Hematopoietic multipotent progenitor cell treated with erythropoietin and hydrocortisone succinate and interleukin-3 and kit ligand, for 6 days (in vitro differentiated cells): ENCODE measurements around the gene CLRN2.
"Not testable (repeated sequence)": the region's sequence is repeated elsewhere in the genome, so short reads cannot be mapped to it uniquely, and the experiment has no call there.

Experiments
- DNase-seq: peaks from one replicate; pipeline ENCODE4 v3.0.0-alpha.2; 2015

CLRN2 gene

DNA sequence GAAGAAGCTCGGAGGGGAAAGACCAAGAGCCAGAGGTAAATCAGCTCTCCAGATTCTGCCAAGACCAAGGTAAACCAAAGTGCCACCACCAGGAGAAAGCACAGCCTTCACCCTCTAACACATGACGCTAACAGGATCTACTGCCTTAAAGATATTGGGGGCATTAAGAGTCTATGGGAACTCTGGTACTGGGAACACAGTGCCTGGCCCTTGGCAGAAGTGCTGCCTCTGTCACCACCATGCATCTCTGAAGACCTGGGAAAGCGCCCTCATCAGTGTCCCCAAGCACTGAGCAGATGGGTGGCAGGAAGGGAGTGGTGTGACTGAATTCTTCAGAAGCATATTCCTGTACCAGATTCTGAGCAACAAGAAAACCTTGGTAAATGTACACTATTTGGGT is 4.4 kb upstream of the CLRN2 start:
- DNase-seq = no peak

DNA sequence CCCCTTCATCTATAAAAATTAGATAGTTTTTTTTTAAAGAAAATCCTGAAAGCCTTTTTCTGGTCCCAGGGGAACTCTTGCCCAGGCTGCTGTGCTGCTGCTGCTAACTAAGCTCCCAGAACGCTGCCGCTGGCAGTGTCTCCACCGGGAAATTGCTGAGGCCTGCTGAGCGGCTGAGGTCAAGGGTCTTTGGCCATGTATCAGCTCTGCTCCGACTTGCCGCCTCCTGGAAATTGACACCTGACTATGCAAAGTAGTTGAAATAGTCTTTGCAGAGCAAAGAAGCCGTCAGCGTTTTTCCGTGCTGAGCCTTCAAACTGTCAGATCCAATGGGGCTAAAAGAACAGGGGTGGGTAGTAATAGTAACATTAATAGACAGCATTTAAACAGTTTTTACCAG is 3.9 kb upstream of the CLRN2 start:
- DNase-seq = peak; percentile 21

DNA sequence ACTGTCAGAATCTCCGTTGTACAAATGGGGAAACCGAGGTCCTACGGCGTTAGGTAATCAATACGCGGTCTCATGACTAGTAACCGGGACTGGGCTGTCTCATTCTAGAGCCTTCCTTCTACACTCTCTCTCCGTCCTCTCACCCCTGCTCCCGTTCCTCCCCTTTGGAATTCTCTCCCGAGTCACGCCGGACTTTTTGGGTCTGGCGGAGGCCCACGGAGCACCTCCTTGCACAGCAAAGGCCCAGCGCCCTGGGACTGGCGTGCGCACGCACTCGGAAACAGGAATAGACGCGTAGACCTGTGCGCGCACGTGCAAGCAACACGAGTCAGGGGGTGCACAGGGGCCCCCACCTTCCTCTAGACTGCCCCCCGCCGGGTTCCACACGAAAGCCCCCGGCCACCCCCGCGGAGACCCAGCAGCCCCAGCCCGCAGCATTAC is 3.4 kb upstream of the CLRN2 start:
- peak; percentile 76 for DNase-seq

GRCh38 chr4:17511950-17512795 is 2.8 kb upstream of the CLRN2 start, which contains the start of gene QDPR:
TSS of gene QDPR (minus strand) at chr4:17512090. CDS start at chr4:17512054, 36 bp downstream.
- peak; percentile 90 for DNase-seq

- DNase-seq = no peak
Observed at GRCh38 chr4:17512973-17513665, 1.8 kb upstream of the CLRN2 start.

DNA sequence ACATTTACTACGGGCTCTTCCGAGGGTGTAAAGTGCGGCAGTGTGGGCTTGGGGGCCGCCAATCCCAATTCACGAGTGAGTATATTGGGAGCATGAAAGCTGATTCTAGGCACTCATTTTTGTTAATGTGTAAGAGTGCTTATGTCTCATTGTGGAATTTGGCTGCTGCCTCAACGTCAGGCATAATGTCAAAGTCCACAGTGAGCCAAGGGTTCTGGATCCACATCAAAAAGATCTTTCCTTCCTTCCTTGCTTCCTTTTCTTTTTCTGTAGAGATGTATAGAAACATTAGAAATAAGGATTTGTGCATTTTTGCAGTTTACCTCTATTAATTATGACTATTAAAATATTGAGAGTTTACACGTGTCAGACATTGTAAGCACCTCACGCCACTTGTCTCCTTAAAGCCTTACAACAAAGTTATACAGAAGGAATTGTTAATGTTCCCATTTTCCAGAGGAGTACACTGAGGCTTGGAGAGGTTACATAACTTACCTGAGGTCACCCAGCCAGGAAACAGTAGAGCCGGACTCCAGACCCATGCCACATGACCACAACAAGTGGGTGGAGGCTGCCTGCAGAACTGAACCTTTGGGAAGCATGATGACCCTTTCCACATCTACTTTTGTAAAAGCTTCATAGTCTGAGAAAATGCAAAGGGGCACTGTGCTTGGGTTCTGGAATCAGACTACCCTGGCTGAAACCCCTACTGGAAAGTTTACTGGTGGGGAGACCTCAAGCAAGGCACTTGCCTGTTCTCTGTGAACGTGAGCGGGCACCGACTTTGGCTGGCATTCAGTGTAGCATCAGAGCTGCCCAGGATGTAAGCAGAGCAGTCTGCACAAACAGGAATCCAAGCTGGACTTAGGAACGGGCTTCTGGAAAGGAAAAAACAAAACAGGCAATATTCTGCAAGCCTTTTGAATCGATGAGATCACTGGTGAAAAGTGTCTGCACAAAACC is 761 bp downstream of the CLRN2 start:
- no peak for DNase-seq

GRCh38 chr4:17516980-17517379 is 2.0 kb downstream of the CLRN2 start:
- DNase-seq = no peak

- no peak for DNase-seq
Observed at GRCh38 chr4:17517664-17518063, 2.7 kb downstream of the CLRN2 start.

DNA sequence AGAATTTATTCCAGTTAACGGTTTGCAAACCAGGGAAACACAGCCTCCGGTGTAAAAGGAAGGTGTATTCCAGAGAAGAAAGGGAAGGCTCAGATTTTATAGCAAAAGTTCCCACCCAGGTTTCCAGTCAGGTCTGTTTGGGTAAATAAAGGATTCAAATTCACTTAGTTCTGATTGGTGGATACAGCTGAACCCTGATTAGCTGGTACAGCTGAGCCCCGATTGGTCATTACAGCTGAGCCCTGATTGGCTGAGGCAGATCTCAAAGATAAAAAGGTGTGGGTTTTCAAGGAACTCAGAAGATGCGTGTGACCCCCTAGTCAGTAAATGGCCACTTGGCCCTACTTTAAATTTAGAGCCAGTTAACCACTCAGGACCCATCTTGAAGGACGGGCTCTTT is 6.6 kb downstream of the CLRN2 start:
- DNase-seq = no peak

DNA sequence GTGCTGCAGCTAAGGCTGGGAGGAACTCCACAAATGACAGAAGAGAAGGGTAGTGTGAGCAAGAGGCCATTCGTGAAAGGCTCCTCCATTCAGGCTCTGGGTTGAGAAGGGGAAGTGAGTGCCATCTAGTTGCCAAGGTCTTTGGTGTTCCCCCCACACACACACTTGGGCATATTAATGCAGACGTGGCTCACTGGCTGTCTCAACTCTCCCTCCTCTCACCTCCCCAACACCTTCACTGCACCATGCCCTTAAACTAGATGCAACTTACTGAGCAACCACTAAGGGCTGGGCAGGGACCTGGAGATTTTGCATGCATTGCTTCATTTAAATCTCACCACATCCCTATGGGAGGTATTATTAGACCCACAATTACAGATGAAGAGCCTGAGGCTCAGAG is 8.7 kb downstream of the CLRN2 start:
- DNase-seq = peak; percentile 11

DNA sequence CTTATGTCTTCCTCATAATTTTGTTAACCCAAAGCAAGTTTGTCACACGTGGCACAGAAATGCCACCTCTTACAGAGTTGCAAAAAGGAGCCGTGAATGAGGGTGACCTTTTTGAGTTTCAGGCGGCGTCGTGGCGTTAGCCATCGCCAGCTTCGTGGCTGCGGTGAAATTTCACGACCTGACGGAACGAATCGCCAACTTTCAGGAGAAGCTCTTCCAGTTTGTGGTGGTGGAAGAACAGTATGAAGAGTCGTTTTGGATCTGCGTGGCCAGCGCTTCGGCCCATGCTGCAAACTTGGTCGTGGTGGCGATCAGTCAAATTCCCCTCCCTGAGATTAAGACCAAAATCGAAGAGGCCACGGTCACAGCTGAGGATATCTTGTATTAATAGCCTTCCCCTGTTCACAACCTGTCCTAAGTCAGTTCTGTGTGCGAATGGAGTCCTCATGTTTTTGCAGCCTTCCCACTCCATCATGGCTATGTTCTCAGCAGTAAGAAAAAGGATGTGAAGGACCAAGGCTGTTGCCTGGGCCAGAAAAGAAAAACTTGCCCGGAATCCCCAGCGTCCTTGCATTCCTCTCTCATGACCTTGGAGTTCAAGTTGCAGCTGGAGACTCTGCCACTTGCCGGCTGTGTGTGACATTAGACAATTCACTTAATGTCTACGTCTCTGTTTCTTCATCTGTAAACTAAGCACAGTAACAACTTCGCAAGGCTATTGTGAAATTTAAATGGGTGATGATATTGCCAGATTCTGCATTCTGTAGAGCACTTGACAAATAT is 11.9 kb downstream of the CLRN2 start:
- no peak for DNase-seq

- no peak for DNase-seq
Observed at GRCh38 chr4:17528551-17529165, 13.7 kb downstream of the CLRN2 start.

- no peak for DNase-seq
Observed at GRCh38 chr4:17531538-17532285, 16.7 kb downstream of the CLRN2 start.

DNA sequence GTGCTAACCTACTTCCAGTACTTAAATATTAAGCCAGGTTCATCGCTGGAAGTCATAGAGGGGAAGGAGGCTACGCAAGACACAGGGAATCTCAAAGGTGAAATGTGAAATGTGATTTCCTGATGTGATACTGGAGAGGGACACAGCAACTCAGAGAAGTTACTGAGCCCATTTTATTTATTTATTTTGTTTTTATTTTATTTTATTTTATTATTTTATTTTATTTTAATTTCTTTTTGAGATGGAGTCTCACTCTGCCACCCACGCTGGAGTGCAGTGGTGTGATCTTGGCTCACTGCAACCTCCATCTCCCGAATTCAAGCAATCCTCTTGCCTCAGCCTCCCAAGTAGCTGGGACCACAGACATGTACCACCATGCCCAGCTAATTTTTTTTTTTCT is 19.7 kb downstream of the CLRN2 start:
- no peak for DNase-seq

DNA sequence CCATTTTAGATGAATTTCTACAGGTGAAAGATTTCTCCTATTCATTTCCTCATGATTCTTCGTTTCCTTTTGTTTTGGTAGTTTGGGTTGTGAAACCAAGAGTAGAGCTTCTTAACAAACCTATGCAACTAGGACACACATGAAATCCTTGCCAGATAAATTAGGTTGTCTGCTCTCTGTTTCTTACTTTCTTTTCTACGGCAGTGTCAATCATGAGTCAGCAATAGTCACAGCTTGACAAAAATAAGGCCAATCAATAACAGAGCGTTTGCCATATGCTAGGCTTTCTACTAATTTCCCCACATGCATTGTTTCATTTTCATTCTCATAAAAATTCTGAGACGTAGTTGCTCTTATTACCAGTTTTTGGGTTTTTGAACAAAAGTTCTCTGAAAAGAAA is 20.3 kb downstream of the CLRN2 start:
- no peak for DNase-seq

DNA sequence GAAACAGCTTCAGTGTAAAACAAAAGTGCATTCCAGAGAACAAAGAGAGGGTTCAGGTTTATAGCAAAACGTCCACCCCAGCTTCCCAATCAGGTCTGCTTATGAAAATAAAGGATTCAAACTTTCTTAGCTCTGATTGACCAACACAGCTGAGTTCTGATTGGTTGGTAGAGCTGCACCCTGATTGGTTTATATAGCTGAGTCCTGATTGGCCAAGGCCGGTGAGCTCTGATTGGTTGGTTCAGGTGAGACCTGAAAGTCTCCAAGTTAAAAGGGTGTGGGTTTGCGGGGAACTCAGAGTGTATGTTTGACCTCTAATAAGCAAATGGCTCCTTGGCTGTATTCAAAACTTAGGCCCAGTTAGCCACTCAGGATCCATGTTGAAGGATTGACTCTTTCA is 20.9 kb downstream of the CLRN2 start:
- DNase-seq = no peak

DNA sequence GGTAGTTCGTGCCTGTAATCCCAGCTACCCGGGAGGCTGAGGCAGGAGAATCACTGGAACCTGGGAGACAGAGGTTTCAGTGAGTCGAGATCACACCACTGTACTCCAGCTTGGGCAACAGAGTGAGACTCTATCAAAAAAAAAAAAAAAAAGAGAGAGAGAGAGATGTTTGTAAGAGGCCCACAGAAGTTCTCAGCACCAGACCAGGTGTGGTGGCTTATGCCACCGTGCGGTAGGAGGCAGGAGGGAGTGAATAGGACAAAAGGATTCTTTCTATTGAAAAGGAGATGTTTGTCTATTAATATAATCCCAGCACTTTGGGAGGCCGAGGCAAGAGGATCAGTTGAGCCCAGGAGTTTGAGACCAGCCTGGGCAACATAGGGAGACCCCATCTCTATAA is 22.1 kb downstream of the CLRN2 start:
- DNase-seq = not testable (repeated sequence)

GRCh38 chr4:17544205-17544604 is 29.2 kb downstream of the CLRN2 start:
- no peak for DNase-seq

DNA sequence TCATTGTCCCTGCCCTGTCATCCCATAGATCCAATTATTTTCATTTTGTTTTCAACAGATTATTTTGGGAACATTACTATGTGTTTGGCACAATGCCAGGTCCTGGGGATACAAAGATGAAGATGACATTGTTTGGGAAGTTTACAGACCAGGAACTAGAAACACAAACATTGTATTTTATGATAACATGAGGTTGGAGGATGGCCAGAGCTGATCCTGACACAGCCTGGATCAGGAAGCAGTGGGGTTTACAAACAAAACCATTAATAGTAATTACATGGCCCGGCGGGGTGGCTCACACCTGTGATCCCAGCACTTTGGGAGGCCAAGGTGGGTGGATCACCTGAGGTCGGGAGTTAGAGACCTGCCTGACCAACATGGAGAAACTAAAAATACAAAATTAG is 29.9 kb downstream of the CLRN2 start:
- DNase-seq = no peak

- no peak for DNase-seq
Observed at GRCh38 chr4:17545374-17546140, 30.6 kb downstream of the CLRN2 start.
